Stimulated activated CD8-positive, alpha-beta memory T cell treated with anti-CD3 and anti-CD28 coated beads, Interleukin-7, amount 100 ng/mL, for 24 hours (primary cell): ENCODE data around the gene SYT12.
A peak's percentile ranks its signal among the peaks of the same experiment; 100 is the strongest.

Experiments
- DNase-seq: peaks from one replicate; pipeline ENCODE4 v3.0.0-alpha.2; 2020; ENCODE audit warnings: low read depth

SYT12 gene

DNA sequence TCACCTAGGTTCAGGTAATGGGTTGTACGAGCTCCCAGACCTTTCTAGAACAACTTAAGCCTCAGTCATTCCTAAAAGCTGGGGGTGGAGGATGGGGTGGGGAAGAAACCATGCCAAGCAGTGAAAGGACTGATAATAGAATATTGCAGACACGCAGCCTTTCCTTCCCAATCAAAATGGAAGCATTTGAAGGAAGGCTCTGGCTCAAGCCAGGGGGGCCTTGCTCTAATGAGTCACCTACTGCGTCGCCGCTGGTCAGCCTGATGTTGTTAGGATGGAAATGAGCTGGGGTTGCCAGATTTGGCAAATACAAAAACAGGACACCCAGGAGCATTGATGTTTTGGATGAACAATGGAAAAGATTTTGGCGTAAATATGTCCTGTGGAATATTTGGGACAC is 6.2 kb downstream of the SYT12 start:
- DNase-seq = no peak

GRCh38 chr11:67030976-67031375 is 8.0 kb downstream of the SYT12 start:
- DNase-seq = no peak

- DNase-seq = no peak
These were observed 9.0 kb downstream of the SYT12 start for GRCh38 chr11:67031791-67032561.

- DNase-seq = no peak
These were observed 10.1 kb downstream of the SYT12 start for GRCh38 chr11:67032830-67033551.

DNA sequence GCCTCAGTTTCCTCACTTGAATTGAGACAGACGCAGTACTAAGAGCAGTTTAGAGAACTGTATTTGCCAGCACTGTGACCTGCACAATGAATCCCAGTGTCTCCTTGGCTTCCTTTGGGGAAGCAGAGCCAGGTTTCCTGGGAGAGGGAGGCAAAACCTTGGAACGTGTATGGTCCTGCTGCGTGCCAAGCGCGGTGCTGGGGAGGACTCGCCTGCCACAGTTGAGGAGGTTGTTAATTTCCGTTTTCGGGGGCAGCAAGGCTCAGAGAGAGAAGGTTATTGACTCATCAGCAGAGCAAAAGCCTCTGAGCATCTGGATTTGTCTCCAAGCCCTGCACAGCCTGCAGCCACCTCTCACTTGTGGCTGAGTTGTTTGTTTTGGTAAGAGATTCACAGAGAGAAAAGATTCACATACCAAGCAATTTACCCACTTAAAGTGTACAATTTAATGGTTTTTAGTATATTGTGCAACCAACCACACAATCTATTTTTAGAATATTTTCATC is 10.8 kb downstream of the SYT12 start:
- DNase-seq = no peak

GRCh38 chr11:67034350-67034749 is 11.4 kb downstream of the SYT12 start:
- no peak for DNase-seq

GRCh38 chr11:67040147-67040546 is 17.2 kb downstream of the SYT12 start:
- DNase-seq = no peak

DNA sequence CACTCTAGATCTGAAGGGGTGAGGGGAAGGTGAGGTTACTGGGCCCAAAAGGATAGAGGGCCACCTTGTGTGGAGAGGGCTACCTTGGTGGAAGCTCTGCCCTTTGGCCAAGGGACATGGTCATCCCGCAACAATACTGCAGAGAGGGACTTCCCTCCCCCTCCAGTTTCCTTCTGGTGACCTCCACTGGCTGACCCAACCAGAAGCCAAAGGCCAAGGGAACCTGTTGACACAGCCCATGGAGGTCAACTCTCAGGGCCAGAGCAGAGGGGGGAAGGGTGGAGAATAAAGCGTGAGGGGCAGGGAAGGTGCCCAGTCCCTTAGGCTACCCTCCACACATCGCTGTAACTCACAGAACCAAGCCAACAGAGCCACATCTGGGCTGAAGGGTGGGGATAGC is 18.7 kb downstream of the SYT12 start:
- DNase-seq = no peak

DNA sequence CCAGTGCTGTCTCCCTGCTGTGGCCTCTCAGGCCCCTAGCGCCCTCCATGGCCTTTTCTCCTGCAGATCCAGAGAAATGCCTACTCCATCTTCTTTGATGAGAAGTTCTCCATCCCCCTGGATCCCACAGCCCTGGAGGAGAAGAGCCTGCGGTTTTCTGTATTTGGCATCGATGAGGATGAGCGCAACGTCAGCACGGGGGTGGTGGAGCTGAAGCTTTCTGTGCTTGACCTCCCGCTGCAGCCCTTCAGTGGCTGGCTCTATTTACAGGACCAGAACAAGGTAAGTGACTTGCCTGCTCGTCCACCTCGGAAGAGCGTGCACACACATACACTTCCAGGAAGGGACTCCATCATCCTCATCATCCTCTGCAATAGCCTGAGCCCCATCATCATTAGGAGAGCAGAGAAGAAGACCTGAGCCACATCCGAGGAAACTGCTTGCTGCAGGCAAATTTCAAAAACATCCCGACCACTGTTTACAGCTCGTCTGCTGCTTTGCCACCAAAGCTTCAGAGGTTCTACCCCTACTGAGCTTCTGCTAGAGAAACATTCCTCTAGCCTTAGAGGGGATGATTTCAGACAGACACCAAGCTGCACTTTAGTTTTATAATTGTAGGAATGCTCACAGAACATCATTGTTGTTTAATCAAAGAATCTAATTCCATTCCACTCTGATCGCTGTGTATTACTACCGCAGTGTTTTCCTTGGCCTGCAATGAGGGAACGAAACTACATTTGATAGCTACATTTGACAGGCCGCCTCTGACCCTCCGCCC is 20.8 kb downstream of the SYT12 start:
- no peak for DNase-seq

GRCh38 chr11:67044496-67044895 is 21.6 kb downstream of the SYT12 start:
- DNase-seq = no peak

GRCh38 chr11:67045314-67045713 is 22.4 kb downstream of the SYT12 start:
- DNase-seq = no peak

- no peak for DNase-seq
These were observed 25.7 kb downstream of the SYT12 start for GRCh38 chr11:67048515-67049130.

GRCh38 chr11:67050139-67050538 is 27.2 kb downstream of the SYT12 start:
- DNase-seq = no peak

GRCh38 chr11:67051180-67051893 is 28.4 kb downstream of the SYT12 start:
- no peak for DNase-seq

GRCh38 chr11:67051945-67052488 is 29.1 kb downstream of the SYT12 start:
- no peak for DNase-seq

DNA sequence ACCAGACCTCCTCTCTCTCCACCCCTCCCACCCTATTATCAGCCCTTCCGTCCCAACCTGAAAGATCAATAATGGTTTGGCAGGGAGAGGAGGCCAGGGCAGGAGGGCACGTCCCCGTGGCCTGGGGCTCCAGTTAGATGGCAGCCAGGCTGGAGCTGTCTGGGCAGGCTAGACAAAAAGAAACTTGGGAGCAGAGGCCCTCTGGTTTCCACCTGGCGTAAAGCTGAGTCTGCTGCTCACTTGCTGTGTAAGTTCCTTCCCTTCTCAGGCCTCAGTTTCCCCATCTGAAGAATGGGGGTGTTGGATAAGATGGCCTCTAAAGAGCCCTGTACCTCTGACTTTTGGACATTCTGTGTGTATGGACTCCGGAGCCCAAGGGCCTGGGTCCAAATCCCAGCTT is 30.0 kb downstream of the SYT12 start:
- no peak for DNase-seq

- peak; percentile 13 for DNase-seq
These were observed 31.0 kb downstream of the SYT12 start for GRCh38 chr11:67053896-67054329.

DNA sequence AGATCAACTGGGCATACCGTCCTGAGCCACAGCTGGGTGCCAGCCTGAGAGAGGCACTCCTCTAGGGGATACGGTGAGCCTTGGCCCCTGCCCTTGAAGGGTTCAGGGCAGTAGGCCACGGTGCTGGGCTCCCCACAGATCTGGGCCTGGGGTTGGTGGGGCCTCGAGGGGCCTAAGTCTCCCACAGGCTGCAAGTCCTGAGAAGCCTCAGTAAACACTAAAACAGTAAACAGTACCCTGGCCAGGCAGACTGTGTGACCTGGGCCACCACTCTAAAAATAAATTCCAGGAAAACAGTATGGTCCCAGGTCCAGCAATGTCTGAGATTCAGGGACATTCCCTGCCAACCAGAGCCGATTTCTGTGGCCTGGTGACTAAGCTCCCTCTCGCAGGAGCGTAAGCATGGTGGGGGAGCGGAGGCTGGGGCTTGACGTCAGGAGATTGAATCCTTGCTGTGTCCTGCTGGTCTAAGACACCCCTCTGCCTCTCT is 31.5 kb downstream of the SYT12 start:
- DNase-seq = no peak

DNA sequence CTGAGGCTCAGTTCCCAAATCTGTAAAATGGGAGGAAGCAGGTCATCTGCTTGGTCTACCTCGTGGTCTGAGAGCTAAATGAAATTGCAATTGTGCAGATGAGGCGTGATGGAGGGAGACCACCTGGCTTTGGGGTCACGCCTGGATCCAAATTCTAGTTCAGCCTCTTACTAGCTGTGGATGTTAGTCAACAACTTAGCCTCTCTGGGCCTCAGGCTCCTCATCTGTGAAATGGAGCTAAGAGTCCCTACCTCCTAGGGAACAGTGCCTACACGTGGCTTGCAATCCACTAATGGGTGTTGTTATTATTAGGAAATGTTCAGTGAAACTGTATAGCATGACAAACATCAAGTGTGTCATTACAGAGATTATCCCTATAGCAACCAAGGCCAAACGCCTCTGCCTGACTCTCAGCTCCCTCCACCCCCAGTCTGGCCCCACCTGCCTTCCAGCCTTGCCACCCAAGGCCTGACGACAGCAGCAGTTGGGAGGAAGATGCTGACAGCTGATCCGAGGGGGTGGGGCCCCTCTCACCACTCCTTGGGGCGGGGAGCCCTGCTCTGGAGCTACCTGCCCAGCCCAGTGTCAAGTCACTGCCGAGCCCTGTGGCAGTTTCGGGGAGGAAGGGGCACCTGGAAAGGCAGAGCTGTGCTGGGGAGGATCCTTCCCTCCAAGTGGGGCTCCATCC is 32.0 kb downstream of the SYT12 start:
- DNase-seq = no peak

DNA sequence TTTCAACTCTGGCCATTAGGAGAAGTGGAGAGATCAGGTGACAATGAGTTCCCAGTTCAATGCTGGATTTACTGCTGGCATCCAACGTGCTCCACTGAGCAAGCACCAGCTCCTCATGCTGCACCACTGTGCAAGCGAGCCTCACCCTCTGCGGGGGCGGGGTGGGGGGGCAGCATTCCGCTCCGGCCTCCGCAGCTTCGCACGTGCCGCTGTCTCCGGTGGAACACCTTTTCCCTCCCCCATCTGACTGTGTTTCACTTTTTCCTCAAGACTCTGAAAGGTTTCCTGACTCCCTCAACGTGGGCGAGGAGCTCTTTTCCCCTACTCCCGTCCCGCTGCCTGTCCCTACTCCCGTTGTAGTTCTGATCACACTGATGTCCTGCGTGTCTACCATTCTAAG is 32.9 kb downstream of the SYT12 start:
- no peak for DNase-seq
